T47D (cell line): Measurements from ENCODE around the gene POLRMT.
"Not testable (repeated sequence)": the region's sequence is repeated elsewhere in the genome, so short reads cannot be mapped to it uniquely, and the experiment has no call there.

Source experiments
- DNase-seq, 2 experiments: peaks; one replicate each; pipeline versions ENCODE4 v3.0.0 to v3.0.0-alpha.2; 2011 to 2012; ENCODE audit warnings: low read depth in 1 of 2, low spot score in 1 of 2
- JUND ChIP-seq: IDR thresholded peaks from 2 replicates; pipeline ENCODE4 v1.6.1; 2012; ENCODE audit warnings: low read depth
- in situ Hi-C: cut with HindIII; loops from 2 replicates; pipeline ENCODE4 v1.10.0; 2016; ENCODE audit warnings: low sequenced_read_pairs, low pct_unique_long_range_greater_than_20kb

POLRMT gene

GRCh38 chr19:625257-625656 lies 8.1 kb downstream of the POLRMT start:
- no peak for TF ChIP-seq JUND
- in situ Hi-C loops = no loop called here
- DNase-seq = no peak

DNA sequence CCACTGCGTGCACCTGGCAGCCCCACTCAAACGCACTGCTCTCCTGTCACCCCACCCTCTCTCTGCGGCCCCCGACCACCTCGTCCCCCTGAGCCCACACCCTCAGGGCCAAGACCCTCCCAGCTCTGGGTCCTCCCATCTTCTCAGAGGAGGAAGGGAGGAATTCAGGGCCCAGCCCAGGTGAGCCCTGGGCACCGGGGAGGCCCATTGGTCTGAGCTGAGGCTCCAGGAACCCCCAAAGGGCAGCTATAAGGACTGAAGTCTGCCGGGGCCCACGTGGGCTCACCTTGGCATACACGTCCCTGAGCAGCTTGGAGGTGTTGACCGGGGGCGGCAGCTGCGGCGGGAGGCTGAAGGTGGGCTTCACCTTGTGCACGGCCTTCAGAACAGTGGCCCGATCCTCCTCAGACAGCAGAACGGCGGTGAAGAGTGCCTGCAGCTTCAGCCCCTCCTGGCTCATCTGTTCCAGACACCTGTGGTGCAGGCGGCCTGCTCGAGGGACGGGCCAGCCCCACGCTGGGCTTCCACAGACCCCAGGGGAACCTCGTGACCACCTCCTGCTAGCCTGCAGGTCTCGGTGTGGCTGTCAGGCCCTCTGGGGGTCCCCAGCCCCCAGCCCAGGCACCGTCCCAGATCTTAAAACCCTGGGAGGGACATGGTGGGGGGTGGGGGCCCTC lies 8.8 kb downstream of the POLRMT start:
- in situ Hi-C loops = no loop called here
- TF ChIP-seq JUND = no peak
- DNase-seq = no peak

GRCh38 chr19:623974-624373 lies 9.4 kb downstream of the POLRMT start:
- DNase-seq = no peak
- no peak for TF ChIP-seq JUND
- in situ Hi-C loops = no loop called here

GRCh38 chr19:623175-623916 lies 10.0 kb downstream of the POLRMT start:
- no peak for TF ChIP-seq JUND
- DNase-seq = no peak
- in situ Hi-C loops = no loop called here

GRCh38 chr19:622666-623065 lies 10.7 kb downstream of the POLRMT start:
- in situ Hi-C loops = no loop called here
- DNase-seq = no peak
- no peak for TF ChIP-seq JUND

DNA sequence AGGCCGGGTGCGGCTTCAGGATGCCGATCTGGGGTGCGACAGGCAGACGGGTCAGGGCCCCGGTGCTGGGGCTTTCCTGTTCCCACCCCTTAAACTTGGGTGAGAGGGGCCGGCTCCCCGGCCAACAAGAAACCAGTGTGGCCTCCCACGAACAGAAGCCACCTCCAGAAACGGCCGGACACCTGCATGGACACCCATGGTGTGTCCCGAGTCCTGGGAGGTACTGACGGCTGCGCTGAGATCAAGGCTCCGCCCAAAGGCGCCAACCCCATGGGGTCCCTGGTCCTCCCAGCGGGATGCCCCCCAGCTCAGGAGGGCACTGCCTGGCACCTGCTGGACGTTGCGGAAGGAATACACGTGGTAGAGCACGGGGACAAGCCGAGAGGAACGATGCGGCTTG lies 11.5 kb downstream of the POLRMT start:
- TF ChIP-seq JUND = no peak
- no peak for DNase-seq
- in situ Hi-C loops = no loop called here

DNA sequence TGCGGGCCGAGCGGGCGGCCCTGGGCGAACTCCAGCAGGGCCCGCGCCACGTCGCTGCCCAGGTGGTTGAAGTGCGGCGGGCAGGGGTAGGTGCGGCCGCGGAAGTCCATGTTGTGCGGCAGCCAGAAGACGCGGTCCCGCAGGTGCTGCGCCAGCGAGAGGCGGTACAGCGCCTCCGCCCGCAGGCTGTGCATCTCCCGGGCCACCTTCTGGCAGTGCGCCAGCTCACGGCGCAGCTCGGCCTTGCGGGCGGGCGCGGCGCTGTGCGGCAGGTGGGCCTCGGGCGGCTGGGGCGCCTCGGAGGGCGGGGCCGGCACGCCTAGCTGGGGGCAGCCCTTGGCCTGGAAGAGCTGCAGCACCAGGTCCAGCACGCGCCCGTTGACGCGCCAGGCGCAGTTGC lies 12.1 kb downstream of the POLRMT start:
- DNase-seq, in situ Hi-C loops: not testable (repeated sequence)

DNA sequence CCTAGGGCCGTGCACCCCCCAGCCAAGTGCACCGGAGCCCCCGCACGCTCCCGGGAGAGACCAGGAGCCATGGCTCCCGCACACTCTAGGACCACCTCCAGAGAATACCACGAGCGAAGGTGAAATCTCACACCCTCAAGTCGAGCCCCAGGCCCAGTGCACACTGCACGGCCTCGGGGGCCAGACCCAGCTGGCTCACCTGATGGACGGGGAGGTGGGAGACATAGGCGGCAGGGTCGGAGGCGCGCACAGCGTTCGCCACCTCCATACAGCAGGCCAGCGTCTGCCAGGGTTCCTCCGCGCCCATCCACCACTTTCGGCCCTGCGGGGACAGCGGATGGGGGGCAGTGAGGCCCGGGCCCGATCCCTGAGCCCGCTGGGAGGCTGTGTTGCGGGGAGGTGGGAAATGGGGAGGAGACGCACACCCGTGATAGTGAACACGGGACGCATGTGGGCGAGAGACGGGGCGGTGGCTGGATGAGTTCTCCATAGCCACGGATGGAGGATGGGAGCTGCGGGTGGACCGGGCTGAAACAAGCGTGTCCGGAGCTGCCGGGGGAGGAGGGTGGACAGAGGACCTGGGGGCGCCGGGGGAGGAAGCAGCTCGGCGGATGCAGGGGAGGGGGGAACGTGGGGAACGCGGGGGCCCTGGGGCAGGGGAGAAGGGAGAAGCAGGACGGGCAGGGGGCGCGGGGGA lies 13.0 kb downstream of the POLRMT start:
- DNase-seq = no peak
- in situ Hi-C loops = no loop called here
- no peak for TF ChIP-seq JUND

DNA sequence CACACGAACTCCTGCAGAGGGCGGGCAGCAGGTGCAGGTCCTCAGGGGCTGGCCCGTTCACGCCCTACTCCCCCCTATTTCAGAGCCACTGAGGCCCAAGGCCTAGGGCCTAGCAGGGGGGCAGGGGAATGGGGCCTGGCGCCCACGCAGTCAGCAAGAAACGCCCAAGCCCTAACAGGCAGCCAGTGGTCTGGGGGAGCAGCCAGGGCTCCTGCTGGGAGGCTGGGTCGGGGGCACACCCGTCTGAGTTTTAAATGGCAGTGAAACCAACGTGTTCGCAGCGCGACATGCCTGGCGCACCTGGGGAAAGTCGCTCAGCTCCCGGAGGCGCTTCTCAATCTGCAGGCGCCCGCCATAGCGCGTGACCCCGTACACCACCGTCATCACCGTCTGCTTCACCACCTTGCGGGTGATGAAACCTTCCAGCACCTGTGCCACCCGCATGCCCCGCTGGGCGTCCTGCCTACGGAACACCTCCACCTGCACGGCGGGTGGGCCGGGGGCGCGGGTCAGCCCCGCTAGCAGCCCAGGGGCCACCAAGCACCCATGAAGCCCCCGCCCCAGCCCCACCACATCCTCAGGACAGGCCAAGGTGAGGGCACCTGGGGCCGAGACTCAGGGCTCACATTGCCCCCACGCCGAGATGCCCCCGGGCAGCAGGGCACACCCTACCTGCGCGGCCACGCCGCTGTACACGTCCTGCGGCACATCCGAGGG lies 13.9 kb downstream of the POLRMT start:
- no peak for TF ChIP-seq JUND

GRCh38 chr19:618674-619285 lies 14.6 kb downstream of the POLRMT start:
- TF ChIP-seq JUND = no peak
- DNase-seq = no peak
- in situ Hi-C loops = no loop called here

More for the DNA sequence above, 13.9 kb downstream of the POLRMT start:
- in situ Hi-C loops = no loop called here
- DNase-seq = no peak

DNA sequence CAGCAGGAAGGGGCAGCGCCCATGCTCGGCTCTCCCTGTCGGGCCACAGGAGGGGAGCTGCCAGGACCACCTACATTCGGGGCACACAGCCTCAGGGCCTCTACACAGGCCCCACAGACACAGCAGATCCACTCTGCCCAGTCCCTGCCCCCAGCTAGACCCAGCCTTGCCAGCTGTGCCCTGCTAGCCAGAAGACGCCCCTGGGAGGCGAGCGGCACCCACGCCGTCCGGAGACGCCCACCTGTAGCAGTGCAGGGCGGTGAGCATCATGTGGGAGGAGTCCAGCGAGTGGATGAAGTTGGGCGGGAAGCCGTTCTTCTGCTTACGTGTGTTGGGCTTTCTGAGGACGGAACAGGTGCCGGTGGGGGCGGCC lies 15.1 kb downstream of the POLRMT start:
- in situ Hi-C loops = no loop called here
- no peak for TF ChIP-seq JUND
- DNase-seq = no peak

GRCh38 chr19:617551-618246 lies 15.6 kb downstream of the POLRMT start:
- no peak for DNase-seq
- TF ChIP-seq JUND = no peak
- in situ Hi-C loops = no loop called here
